GM12878 (cell line): ENCODE results near the gene FTO. TPM values are rescaled to one million over a fixed set of nuclear protein-coding genes. Genes with fewer than 3 reads are reported as not detected.

Source experiments
- ATAC-seq: fragments of 200-7000 bp; cut with Tn5 transposase; 3 replicates; pipeline ENCODE4 v1.9.1; 2020; ENCODE audit warnings: mild to moderate bottlenecking, moderate library complexity
- BruUV-seq: library from RNA; stranded (reverse); fragments of 400-500 nt; replicated peaks from 2 replicates; lab custom pipeline; 2021; lab: Mats Ljungman, UMichigan
- CTCF ChIA-PET: fragments of 300-600 bp; sonication (Branson Sonifier 250); formaldehyde crosslinking; extraction: SDS; loops from one replicate; lab custom pipeline; 2021; ENCODE audit warnings: inconsistent platforms; lab: Yijun Ruan, JAX
- POLR2A ChIA-PET: fragments of 350-600 bp; formaldehyde crosslinking; extraction: SDS; loops from one replicate; lab custom pipeline; 2021; ENCODE audit warnings: inconsistent platforms; lab: Charles Lee
- RAD21 ChIA-PET: fragments of 300-600 bp; sonication (Branson Sonifier 250); formaldehyde crosslinking; loops from one replicate; lab custom pipeline; 2023; ENCODE audit warnings: antibody characterized with exemption; ENCODE audit not compliant: unreplicated experiment; lab: Charles Lee
- SMC1A ChIA-PET: fragments of 300-600 bp; sonication (Branson Sonifier 250); formaldehyde crosslinking; loops from one replicate; lab custom pipeline; 2023; ENCODE audit not compliant: unreplicated experiment, uncharacterized antibody; lab: Charles Lee
- DNase-seq: peaks from one replicate; pipeline ENCODE4 v3.0.0-alpha.2; 2011; ENCODE audit warnings: low read depth, low spot score
- FAIRE-seq: peaks from 3 replicates; lab custom pipeline; 2011; peaks lifted over from hg19 to GRCh38; lab: Jason Lieb, UNC
- H2AFZ ChIP-seq: 2 replicates; pipeline ENCODE4 v1.6.0; 2011; ENCODE audit warnings: low read depth, low read length, control low read depth; ENCODE audit not compliant: control insufficient read depth
- H3K27ac ChIP-seq: 2 replicates; pipeline ENCODE4 v1.5.1; 2011; ENCODE audit warnings: control low read depth; ENCODE audit not compliant: control insufficient read depth, insufficient read depth
- H3K27me3 ChIP-seq, 2 experiments: replicated peaks in 1 of 2; 2 replicates each; pipeline versions ENCODE4 v1.6.0 to v1.6.1; 2011; ENCODE audit warnings: low read length in 1 of 2; ENCODE audit not compliant: control insufficient read depth in 2 of 2, insufficient read depth in 2 of 2
- H3K36me3 ChIP-seq, 2 experiments: 2 replicates each; pipeline ENCODE4 v1.5.1; 2011; ENCODE audit warnings: low read length in 1 of 2; ENCODE audit not compliant: control insufficient read depth in 2 of 2, insufficient read depth in 2 of 2
- H3K4me1 ChIP-seq: 2 replicates; pipeline ENCODE4 v1.6.1; 2011; ENCODE audit warnings: mild to moderate bottlenecking, low read length, moderate library complexity, mixed read lengths; ENCODE audit not compliant: control insufficient read depth, insufficient read depth
- H3K4me2 ChIP-seq: 2 replicates; pipeline ENCODE4 v1.6.0; 2011; ENCODE audit warnings: control low read depth; ENCODE audit not compliant: control insufficient read depth, insufficient read depth
- H3K4me3 ChIP-seq: fragments of 200-600 bp; sonication (generic); 2 replicates; pipeline ENCODE4 v1.5.1; 2016
- H3K79me2 ChIP-seq: 2 replicates; pipeline ENCODE4 v1.6.0; 2011; ENCODE audit warnings: low read length; ENCODE audit not compliant: control insufficient read depth, insufficient read depth
- H3K9ac ChIP-seq: 2 replicates; pipeline ENCODE4 v1.8.0; 2011; ENCODE audit warnings: low read length, control low read depth, mixed read lengths; ENCODE audit not compliant: control insufficient read depth, insufficient read depth
- H3K9me3 ChIP-seq: replicated peaks from 3 replicates; pipeline ENCODE4 v1.5.1; 2011; ENCODE audit warnings: mild to moderate bottlenecking, low read length; ENCODE audit not compliant: control insufficient read depth, insufficient read depth
- H4K20me1 ChIP-seq: 2 replicates; pipeline ENCODE4 v1.6.0; 2011; ENCODE audit not compliant: control insufficient read depth, insufficient read depth
- CHD2 ChIP-seq: IDR thresholded peaks from 2 replicates; pipeline ENCODE4 v1.6.1; 2011; ENCODE audit warnings: low read depth, low read length, improper control_type of control experiment, borderline replicate concordance
- CTCF ChIP-seq, 3 experiments: IDR thresholded peaks in 2 of 3; conservative IDR thresholded peaks in 1 of 3; 2 replicates each; pipeline ENCODE4 v1.5.1; 2011; ENCODE audit warnings: low read depth in 3 of 3, low read length in 3 of 3, mild to moderate bottlenecking in 3 of 3, control low read depth in 2 of 3, moderate library complexity in 2 of 3, inconsistent platforms in 1 of 3, mixed read lengths in 1 of 3; ENCODE audit not compliant: control insufficient read depth in 2 of 3, insufficient read depth in 1 of 3; ENCODE audit errors: extremely low read depth in 1 of 3
- HSF1 ChIP-seq: fragments of 150-350 bp; IDR thresholded peaks from 2 replicates; pipeline ENCODE4 v1.6.1; 2014; ENCODE audit warnings: mild to moderate bottlenecking, low read depth, low read length
- IRF4 ChIP-seq: IDR thresholded peaks from 2 replicates; pipeline ENCODE4 v1.6.1; 2011; ENCODE audit warnings: low read depth, low read length
- MAX ChIP-seq: IDR thresholded peaks from 2 replicates; pipeline ENCODE4 v1.6.1; 2012; ENCODE audit warnings: low read depth, low read length, improper control_type of control experiment
- PBX3 ChIP-seq: IDR thresholded peaks from 2 replicates; pipeline ENCODE4 v1.6.1; 2011; ENCODE audit warnings: mild to moderate bottlenecking, low read depth, low read length, moderate library complexity; ENCODE audit not compliant: insufficient replicate concordance
- PKNOX1 ChIP-seq: fragments of 450-650 bp; IDR thresholded peaks from 2 replicates; pipeline ENCODE4 v1.6.1; 2016; ENCODE audit warnings: mild to moderate bottlenecking
- RBBP5 ChIP-seq: fragments of 200-600 bp; sonication (generic); conservative IDR thresholded peaks from 2 replicates; pipeline ENCODE4 v1.6.1; 2016
- SUPT20H ChIP-seq: IDR thresholded peaks from 2 replicates; pipeline ENCODE4 v1.6.1; 2011; ENCODE audit warnings: low read depth, mild to moderate bottlenecking, low read length, moderate library complexity, borderline replicate concordance; ENCODE audit not compliant: control insufficient read depth
- TCF7 ChIP-seq: IDR thresholded peaks from 2 replicates; pipeline ENCODE4 v1.6.1; 2014; ENCODE audit warnings: antibody characterized with exemption, borderline replicate concordance
- ZNF207 ChIP-seq: fragments of 450-650 bp; IDR thresholded peaks from 2 replicates; pipeline ENCODE4 v1.6.1; 2014; ENCODE audit warnings: antibody characterized with exemption, mild to moderate bottlenecking, borderline replicate concordance
- ZNF592 ChIP-seq: fragments of 450-650 bp; IDR thresholded peaks from 2 replicates; pipeline ENCODE4 v1.6.1; 2017; ENCODE audit warnings: mild to moderate bottlenecking, moderate library complexity
- WGBS: methylation state at CpG from one replicate; pipeline ENCODE4 v1.1.6; 2016; ENCODE audit warnings: low lambda C conversion rate; ENCODE audit not compliant: insufficient replicate concordance, insufficient coverage; ENCODE audit errors: missing lambda C conversion rate; 5-methylcytosine and 5-hydroxymethylcytosine counted together
- in situ Hi-C: fragments of 300-500 bp; cut with MboI; formaldehyde crosslinking; loops from 9 replicates; pipeline ENCODE4 v1.14.3; 2018; ENCODE audit warnings: mixed read lengths
- intact Hi-C: fragments of 100-400 bp; cut with micrococcal nuclease; formaldehyde crosslinking; loops from one replicate; pipeline ENCODE4 v1.14.2; 2022; ENCODE audit not compliant: unreplicated experiment
- polyA plus RNA-seq, 11 experiments: library from polyadenylated mRNA; depleted of rRNA in 4 of 11; unstranded in 6 of 11; stranded (reverse) in 5 of 11; fragments of >200 nt; fragmentation: Nextera tagmentation in 4 of 11; fragmentation: Illumina TruSeq in 1 of 11; extraction: Ambion mirVana in 4 of 11; extraction: Trizol in 1 of 11; gene quantifications; 1 replicate in 1 of 11; 2 replicates in 10 of 11; pipeline versions ENCODE4 v1.2.1 to v1.2.3, GENCODE V29; 2011 to 2016; ENCODE audit warnings: inconsistent platforms in 2 of 11, missing spikeins in 2 of 11, low read depth in 1 of 11
- total RNA-seq, 4 experiments: library from RNA; depleted of rRNA in 3 of 4; stranded (reverse); fragments of >200 nt in 3 of 4; fragmentation: Illumina TruSeq in 1 of 4; extraction: Trizol in 1 of 4; gene quantifications; 2 replicates each; pipeline versions ENCODE4 v1.2.1 to v1.2.3, GENCODE V29; 2013 to 2021

FTO gene
- total and polyA plus RNA-seq, 10 of the 15 experiments (the other 5 are each of a cell fraction or from before 2014, with no cell fraction given): 20.1 to 55.0 (median 47.0) TPM

GRCh38 chr16:53982631-53983042 lies 278.7 kb downstream of the FTO start (continued):
- TF ChIP-seq ZNF592 (no peak), ZNF207 (no peak), IRF4 (no peak)
- TF ChIP-seq, all 136 proteins: peak for 0

- WGBS: 95% methylated on average over 3 of the region's 3 CpGs
- SMC1A ChIA-PET: interaction anchor here (1.9 kb wide), 1 partner anchor 27 kb away, joined by 4 read pairs; no protein-coding TSS in a partner anchor
- ATAC-seq: no peak
- TF ChIP-seq HSF1 (no peak), CTCF (IDR thresholded peaks at IDR 0.05 in 2 of 3, conservative IDR thresholded peaks at IDR 0.05 in 1 of 3; ENCODE audit: control insufficient read depth in 2 of 3, extremely low read depth in 1 of 3, insufficient read depth in 1 of 3, low read depth in 3 of 3, low read length in 3 of 3) (no peak), RBBP5 (no peak), MAX (no peak), PKNOX1 (no peak), SUPT20H (no peak), CHD2 (no peak), TCF7 (no peak), PBX3 (no peak)
Measured at GRCh38 chr16:53984936-53985335, 281.0 kb downstream of the FTO start.

More at GRCh38 chr16:53984936-53985335, 281.0 kb downstream of the FTO start:
- BruUV-seq: no TSS peak
- Histone ChIP-seq H2AFZ (no peak overlapping the region), H3K9me3 (no peaks in the 10 kb centered on the region), H3K4me3 (no peak overlapping the region), H3K79me2 (no peaks in the 10 kb centered on the region), H3K27ac (no peak overlapping the region), H3K9ac (no peak overlapping the region), H3K4me1 (no peaks in the 10 kb centered on the region), H3K4me2 (no peak overlapping the region), H3K36me3 (no peaks in the 10 kb centered on the region), H3K27me3 (no peaks in the 10 kb centered on the region), H4K20me1 (no peaks in the 10 kb centered on the region)
- FAIRE-seq (no peak), DNase-seq (no peak)
- intact Hi-C loops (no loop called here), in situ Hi-C loops (no loop called here)
- ChIA-PET POLR2A (no interaction called here), RAD21 (no interaction called here), CTCF (interaction anchor here (1.2 kb wide), 1 partner anchor 9 kb away, joined by 3 read pairs; no protein-coding TSS in a partner anchor)
